HG03045 (cell line): ENCODE measurements around the gene ARMS2.

Source experiments
- ATAC-seq: cut with Tn5 transposase; IDR thresholded peaks from one replicate; pipeline ENCODE4 v1.9.1; 2021; ENCODE audit warnings: mild to moderate bottlenecking, moderate library complexity; ENCODE audit not compliant: unreplicated experiment

ARMS2 gene, protein sequence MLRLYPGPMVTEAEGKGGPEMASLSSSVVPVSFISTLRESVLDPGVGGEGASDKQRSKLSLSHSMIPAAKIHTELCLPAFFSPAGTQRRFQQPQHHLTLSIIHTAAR

DNA sequence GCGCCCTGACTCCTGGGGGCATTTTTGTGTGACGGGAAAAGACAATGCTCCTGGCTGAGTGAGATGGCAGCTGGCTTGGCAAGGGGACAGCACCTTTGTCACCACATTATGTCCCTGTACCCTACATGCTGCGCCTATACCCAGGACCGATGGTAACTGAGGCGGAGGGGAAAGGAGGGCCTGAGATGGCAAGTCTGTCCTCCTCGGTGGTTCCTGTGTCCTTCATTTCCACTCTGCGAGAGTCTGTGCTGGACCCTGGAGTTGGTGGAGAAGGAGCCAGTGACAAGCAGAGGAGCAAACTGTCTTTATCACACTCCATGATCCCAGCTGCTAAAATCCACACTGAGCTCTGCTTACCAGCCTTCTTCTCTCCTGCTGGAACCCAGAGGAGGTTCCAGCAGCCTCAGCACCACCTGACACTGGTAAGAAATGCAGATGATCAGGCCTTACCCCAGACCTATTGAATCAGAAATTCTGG is at the start of gene ARMS2:
ARMS2 (plus strand) TSS at position 51 of the 478 bp plus-strand sequence; CDS start at position 126, 75 bp downstream.
- ATAC-seq = no peak

DNA sequence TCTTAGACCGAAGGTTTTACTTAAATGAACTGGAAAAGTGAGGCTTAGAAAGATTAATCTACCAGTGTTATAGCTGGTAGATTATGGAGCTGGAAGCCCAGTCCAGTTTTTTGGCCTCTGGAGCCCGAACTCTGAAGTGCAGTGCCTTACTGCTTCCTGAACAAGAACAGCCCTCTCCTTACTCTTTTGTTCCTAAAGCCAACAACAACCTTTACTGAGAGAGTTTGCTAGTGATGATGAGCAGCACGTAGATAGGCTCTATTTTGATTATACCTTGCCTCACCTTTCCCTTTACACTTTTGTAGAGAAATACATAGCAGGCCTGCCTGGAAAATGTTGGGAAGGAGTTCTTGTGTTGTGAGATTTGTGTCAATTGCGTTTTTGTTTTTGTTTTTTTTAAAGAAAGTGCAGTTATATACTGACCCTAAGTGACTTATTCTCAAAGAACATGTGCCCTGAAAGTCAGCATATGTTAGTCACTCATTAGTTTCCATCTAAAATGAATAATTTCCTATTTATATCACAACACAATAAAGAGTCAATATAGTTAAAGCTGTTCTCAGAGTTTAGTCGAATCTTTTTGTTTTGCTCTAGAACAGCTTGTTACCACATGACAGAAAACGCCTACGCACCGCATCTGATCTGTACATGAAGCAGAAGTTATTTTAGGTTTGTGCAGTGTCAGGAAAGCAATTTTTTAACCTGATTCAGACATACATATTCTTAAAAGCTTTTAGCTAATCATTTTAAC is 46.9 kb upstream of the ARMS2 start:
- ATAC-seq = no peak

DNA sequence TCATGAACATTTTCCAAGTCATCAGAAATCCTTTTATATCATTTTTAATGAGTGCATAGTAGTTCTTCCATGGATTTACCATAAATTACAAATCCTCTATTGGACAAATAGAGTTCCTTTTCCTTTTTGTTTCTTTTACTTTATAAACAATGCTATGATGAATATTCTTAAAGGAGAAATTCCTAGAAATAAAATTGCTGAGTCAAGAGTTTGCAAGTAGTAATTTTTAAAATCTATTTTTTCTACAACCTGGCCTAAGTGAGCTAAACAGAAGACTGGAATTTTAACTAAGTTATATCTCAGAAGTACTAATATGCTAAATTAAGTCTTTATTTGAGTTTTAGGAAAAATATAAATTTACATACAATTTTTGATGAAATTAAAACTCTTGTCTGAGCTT is 41.1 kb upstream of the ARMS2 start:
- ATAC-seq = no peak

DNA sequence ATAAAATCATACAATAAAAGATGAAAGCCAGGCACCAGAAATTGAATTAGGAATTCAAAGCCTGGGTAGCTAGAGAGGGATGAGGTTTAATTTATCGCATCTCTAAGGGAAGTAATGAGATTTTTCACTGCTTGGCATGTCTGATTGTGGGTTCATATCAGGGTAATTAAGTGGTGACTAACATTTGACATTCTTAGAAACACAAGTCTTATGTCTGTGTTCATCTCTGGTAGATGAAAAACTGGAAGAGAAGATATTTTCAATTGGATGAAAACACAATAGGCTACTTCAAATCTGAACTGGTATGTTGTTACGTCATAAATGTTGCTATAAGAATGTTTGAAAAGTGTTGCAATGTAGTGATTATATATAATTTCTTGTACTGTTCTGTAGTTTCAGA is 36.8 kb upstream of the ARMS2 start:
- no peak for ATAC-seq

DNA sequence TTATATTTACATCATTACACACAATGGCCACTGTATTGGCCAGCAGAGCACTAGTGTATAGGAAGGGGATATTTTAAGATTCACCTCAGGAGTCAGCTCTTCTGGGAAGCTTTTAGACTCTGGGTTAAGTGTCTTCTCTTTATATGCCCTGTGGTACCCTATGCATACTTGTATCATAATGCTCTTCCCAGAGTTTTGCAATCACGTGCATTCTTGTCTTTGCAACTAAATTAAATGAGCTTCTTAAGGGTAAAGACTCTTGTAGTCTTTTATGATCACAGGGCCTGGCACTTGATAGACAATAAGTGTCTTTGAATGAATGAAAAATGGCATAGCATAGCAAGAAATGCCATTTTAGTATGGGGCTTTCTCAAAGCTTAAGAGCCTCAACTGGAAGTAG is 35.4 kb upstream of the ARMS2 start:
- no peak for ATAC-seq

DNA sequence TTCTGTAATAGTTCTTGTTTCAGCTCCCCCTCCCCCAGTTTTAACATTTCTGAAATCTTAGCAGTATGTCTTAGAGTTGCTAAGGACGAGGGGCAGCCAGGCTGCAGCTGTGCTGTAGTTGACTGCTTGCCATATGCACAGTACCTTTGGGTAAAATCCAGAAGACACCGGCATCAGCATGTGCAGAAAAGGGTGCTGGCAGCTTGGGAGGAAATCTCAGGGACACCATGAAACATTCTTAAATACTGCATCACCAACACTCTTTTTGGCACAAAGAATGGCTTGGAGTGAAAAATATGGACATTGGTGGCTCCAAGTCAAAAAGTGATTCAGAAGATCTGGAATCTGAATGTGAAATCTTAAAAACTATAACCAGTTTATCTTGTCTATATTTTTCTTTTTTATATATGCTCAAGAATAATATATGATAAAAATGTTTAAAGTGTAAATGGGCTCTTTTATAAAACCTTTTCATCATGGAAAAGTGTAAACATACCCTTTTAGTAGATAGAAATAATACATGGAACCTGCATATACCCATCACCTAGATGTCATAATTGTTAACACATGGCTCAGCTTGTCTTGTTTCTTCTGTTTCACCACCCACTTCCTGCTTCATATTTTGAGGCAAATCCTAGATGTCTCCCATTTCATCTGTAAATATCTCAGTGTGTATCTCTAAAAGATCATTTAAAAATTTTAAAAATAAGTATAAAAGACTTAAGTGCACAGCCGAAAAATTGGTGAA is 34.4 kb upstream of the ARMS2 start:
- ATAC-seq = no peak

DNA sequence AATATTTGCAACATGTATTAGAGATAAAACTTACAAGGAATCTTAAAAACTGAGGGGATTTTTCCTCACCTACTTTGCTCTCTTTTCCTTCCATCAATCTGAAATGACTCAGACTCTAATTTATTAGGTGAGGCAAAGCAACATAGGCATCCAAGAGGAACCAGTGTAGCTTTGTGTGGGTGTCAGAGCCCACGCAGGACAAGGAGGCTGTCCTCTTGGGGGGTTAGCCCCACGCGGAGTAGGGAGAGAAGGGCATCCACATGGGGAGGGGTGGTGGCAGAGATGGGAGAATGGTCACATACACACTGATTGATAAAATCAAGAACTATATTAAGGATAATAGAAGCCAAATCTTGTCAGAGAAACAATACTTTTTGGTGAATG is 33.8 kb upstream of the ARMS2 start:
- ATAC-seq = no peak

DNA sequence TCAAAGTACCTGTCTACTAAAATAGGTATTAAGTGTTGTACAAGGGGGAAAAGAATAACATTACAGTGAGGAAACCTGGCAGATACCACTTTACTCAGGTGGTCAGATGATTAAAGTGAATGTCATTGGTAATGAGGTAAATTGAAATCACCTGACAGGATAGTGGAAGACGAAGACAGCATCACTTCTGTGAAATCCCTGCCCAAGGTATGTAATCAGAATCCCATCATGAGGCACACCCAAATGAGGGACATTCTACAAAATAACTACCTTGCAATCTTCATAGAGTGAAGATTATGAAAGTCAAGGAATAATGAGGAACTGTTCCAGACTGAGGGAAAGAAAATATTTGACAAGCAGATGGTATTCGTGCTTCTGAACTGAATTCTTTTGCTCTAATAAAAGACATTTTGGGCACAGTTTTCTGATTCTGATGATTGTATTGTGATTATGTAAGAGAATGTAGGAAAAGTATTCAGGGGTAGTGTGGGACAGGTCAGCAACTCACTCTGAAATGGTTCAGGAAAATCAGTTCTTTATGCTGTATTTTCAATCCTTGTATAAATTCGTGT is 33.3 kb upstream of the ARMS2 start:
- no peak for ATAC-seq

DNA sequence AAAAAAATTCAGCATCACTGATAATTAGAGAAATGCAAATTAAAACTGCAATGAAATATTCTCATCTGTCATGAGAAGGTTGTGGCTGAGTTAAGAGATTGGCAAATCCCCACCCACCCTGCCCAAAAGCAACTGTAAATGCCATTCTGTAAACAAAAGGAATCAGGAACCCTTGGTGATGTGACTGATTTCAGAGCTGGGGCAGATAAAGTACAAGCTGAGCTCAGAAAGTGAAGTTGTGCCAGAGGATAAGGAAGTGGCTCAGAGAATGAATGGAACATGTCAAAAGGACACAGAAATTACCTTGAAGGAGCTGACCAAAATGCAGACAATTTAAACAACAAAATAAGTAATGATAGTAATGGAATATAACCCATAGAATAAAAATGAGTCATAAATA is 32.7 kb upstream of the ARMS2 start:
- ATAC-seq = no peak

DNA sequence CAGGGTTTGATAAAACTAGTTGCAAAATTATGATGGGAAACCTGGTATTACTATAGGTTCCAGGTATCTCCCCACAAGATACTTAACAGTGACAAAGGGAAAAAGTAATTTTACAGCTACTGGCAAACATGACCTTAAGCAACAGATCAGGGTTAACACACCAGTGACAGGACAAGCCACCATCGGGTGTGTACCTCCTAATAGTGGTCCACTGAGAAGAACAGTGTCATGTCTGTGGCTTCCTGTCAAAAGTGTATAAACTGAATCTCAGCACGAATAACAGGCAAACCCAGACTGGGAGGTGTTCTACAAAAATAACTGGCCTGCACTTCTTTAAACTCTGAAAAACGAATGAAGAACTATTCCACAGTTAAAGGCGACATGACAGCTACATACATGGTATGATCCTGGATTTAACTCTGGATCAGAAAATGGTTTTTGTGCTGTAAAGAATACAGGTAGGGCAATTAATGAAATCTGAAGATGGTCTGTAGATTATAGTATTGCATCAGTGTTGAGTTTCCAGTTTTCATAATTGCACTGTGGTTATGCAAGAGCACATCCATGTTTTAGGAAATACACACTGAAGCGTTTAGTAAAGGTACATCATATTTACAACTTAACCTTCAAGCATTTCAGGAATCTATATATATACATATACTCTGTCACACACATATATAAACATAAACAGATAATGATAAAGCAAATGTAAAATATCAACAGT is 32.0 kb upstream of the ARMS2 start:
- no peak for ATAC-seq

DNA sequence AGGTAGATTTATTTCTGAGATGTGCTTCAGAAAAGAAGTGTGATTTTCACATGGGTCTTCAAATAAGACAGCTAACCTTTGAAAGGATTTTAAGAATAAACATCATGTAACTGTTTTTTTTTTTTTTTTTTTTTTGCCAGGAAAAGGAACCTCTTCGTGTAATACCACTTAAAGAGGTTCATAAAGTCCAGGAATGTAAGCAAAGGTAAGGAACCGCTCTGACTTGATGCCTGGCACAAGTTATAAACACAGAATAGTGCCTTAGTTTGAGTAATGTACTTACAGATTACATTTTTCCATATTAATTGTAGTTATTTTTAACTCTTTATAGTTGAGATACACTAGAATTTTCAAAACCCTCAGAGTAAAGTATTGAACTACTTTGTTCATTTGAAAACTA is 30.4 kb upstream of the ARMS2 start:
- ATAC-seq = no peak

DNA sequence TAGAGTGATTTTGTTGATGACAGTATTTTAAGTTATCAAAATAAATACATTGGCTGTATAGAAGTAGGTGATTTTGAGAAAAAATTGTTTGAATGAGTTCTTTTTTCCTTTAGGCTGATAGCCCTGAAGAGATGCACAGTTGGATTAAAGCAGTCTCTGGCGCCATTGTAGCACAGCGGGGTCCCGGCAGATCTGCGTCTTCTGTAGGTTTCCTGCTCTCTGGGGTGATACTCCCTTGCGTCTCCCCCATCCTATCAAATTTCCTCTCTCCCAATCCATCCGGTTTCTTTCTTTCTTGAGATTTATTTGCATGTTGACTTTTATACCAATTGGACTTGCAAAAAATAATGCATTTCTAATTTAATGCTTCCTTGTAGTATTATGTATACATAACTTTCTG is 27.6 kb upstream of the ARMS2 start:
- ATAC-seq = no peak

DNA sequence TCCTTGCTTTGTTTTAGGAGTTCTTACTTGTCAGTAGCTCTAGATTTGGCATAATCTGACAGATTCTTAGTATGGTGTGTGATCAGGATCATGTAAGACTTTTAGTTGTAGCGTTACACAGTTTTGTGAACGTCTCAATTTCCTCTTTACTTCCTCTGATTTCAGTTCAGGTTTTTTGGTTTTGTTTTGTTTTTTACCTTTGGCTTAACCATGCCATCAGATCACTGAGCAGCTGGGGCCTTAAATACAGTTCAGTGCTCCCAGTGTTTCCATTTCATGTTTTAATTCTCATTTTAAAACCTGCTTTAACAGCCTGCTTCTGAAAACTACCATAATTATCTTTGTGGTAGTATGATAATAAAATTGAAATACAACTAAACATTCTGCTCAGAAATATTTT is 27.2 kb upstream of the ARMS2 start:
- no peak for ATAC-seq

DNA sequence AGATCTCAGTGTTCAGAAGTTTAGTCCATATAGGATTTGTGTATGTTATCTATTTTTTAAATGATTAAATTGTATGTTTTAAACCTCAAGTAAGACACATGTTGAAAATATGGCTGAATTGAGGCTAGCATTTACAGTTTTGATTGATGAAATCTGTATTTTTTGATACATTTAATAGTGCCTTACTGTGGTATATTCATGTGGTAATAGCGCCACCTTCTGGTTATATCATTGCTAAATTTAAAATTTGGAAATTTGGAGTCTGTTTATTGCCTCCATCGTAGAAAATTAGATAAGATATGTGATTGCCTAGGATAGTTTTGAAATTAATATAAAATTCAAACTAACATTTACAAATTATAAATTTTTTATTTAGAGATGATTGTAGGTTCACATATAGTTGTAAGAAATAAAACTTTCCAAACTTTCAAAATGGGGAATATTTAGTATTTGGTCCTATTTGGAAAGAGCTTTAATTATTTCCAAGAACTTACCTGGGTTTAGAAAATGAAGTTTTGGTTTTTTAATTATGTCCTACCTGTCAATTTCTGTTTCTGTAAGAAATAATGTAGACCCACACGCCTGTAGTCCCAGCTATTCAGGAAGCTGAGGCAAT is 19.1 kb upstream of the ARMS2 start:
- ATAC-seq = no peak

DNA sequence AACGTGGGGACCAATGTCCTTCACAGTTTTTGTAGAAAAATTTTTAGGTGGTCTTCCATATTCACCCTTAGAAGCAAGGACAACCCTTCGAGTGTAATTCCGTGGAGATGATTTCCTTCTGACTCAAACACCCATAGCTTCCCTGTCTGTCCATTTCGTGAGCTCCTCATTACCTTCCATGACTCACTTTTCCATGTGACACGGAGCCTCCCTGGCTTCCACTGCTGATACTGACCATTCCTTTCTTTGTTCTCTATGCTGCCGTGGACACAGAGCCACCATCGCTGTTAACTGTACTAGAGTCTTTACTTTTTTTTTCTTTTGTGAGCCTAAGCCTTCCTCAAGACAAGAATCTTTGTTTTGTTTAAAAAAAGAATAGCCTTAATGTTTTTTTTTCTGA is 12.5 kb upstream of the ARMS2 start:
- no peak for ATAC-seq

DNA sequence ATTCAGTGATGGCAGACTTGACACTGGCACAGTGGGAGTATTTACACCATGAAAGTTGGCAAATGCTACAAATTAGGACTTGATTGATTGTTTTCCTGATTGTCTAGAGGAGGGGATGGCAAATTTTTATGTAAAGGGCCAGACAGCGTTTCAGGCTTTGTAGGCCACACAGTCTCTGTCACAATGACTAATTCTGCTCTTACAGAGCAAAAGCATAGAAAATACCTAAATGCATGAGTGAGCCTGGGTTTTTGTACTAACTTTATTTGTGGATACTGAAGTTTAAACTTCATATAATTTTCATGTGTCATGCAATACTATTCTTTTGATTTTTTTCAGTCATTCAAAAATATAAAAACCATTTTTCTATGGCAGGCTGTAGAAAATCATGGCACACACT is 9.0 kb upstream of the ARMS2 start:
- no peak for ATAC-seq

DNA sequence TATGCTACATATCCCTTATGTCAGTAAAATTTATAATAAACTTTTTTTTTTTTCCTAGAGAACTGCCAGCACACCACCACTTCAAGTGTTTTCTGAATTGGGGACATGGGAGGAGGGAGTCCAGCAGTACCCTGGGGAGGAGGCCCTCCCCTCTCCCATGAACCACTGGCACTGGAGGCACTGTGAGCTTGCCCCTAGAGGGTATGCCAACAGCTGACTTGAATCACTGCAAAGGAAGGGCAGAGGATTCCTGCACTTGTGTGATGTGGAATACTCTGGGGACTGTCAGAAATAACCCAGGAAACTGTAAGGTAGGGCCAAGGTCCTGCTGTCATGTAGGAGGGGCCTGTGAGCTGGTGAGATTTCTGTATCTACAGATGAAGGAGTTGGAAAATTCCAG is 8.5 kb upstream of the ARMS2 start:
- ATAC-seq = no peak

DNA sequence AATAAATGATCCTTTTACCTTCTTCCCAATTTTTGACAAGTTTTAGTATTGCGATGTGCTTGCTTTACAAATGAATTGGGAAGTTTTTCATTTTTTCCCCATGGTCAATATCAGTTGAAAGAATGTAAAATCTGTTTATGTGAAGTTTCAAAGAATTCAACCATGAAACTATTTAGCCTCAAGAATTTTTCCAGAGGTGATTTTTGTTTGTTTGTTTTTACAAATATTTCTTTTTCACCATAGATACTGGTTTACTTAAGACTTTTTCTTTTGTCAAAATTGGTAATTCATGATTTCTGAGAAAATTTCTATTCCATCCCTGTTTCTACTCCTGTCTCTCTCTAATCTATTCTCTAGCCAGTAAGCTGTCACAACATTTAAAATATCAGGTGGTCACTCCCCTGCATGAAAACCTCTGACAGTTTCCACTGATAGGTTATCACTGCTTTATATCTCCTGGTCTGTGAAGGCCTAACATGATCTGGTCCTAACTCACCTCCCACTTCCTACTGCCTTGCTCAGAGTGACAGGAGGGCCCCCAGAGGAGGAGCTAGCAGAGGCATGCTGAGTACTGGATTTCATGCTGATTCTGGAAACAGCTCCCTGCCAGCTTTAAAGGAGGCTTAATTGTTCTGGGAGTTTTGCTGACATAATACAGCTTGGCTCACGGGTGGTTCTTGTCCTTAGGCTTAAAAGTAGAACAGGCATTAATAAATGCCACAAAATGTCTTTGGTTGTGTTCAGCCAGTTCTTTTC is 7.6 kb upstream of the ARMS2 start:
- no peak for ATAC-seq

DNA sequence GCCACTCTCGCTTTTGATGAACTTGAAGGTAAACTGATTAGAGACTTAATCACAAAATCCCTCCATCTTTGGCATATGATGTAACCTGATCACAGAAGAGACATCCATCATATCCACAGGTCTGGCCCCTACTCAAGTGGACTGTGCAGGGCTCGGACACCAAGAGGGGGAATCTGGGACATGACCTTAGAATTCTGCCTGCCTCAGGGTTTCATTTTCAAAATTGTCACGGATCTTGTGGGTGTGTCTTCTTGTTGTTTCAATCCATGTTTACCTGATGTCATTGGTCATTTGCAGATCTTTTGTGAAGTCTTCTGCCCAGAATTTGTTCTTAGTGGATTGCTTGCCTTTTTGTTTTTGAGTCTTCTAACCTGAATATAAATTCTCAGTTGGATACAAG is 5.9 kb upstream of the ARMS2 start:
- ATAC-seq = no peak

DNA sequence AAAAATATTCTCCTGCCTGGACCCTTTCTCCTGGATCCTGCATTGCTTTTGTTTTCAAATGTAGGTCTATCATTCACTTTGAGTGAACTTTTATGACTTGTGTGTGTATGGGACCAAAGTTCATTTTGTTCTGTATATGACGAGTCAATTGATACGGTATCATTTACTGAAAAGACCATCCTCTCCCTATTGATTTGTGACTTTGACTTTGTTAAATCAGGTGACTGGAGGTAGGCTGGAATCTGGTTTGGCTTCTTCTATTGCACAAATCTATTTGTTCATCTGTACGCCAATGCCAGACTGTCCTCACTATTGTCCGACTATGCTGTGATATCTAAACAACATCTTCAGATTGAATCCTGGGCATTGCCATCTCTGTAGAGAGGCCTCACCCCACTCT is 5.3 kb upstream of the ARMS2 start:
- ATAC-seq = no peak
